Hepatocyte (in vitro differentiated cells): Measurements from ENCODE around the gene KIF26B.

Experiments used
- CTCF ChIP-seq: fragments of 200-600 bp; sonication (generic); IDR thresholded peaks from 2 replicates; pipeline ENCODE4 v1.5.1; 2016; ENCODE audit warnings: antibody characterized with exemption, mild to moderate bottlenecking; ENCODE audit not compliant: poor library complexity
- EZH2 ChIP-seq: fragments of 200-600 bp; sonication (generic); IDR thresholded peaks from 2 replicates; pipeline ENCODE4 v1.6.1; 2016; ENCODE audit warnings: antibody characterized with exemption, mild to moderate bottlenecking, borderline replicate concordance
- EZH2phosphoT487 ChIP-seq: fragments of 200-600 bp; sonication (generic); IDR thresholded peaks from one replicate; pipeline ENCODE4 v1.6.1; 2018; ENCODE audit warnings: antibody characterized with exemption, mild to moderate bottlenecking, low read depth, moderate library complexity; ENCODE audit not compliant: unreplicated experiment, severe bottlenecking

GRCh38 chr1:245288796-245289195 is 134.0 kb downstream of the KIF26B start:
- TF ChIP-seq CTCF (no peak), EZH2 (no peak), EZH2phosphoT487 (no peak)
